ENCODE data around the gene ZSCAN30.

Gene ZSCAN30

GRCh38 chr18:35296060-35296459, 6.0 kb upstream of the ZSCAN30 start:
- H3K36me3 Mint-ChIP-seq (ENCODE audit: low read depth): peaks cover 96% of the 10 kb centered on the region
- H3K9me3 Mint-ChIP-seq: peaks cover 27% of the 10 kb centered on the region
- no peak overlapping the region for H3K4me3 Mint-ChIP-seq
- H3K27me3 Mint-ChIP-seq: no peaks in the 10 kb centered on the region
- H3K27ac Mint-ChIP-seq: no peak overlapping the region
- no peak for DNase-seq
- peaks cover 33% of the 10 kb centered on the region for H3K4me1 Mint-ChIP-seq (ENCODE audit: low read depth)

GRCh38 chr18:35291166-35291565, 1.1 kb upstream of the ZSCAN30 start:
- DNase-seq: no peak
- peaks cover 73% of the 10 kb centered on the region for H3K36me3 Mint-ChIP-seq (ENCODE audit: low read depth)

GRCh38 chr18:35289727-35290093, 319 bp downstream of the ZSCAN30 start:
- Mint-ChIP-seq H3K27ac (peak overlapping the region; percentile 98), H3K27me3 (no peaks in the 10 kb centered on the region), H3K9me3 (peaks cover 5% of the 10 kb centered on the region), H3K4me1 (ENCODE audit: low read depth) (peaks cover 64% of the 10 kb centered on the region), H3K4me3 (peak overlapping the region; percentile 99), H3K36me3 (ENCODE audit: low read depth) (peaks cover 69% of the 10 kb centered on the region)
- DNase-seq: no peak

More at GRCh38 chr18:35291166-35291565, 1.1 kb upstream of the ZSCAN30 start:
- no peaks in the 10 kb centered on the region for H3K27me3 Mint-ChIP-seq
- peak overlapping the region; percentile 98 for H3K27ac Mint-ChIP-seq
- H3K4me3 Mint-ChIP-seq: peak overlapping the region; percentile 99
- H3K9me3 Mint-ChIP-seq: peaks cover 2% of the 10 kb centered on the region
- H3K4me1 Mint-ChIP-seq (ENCODE audit: low read depth): peaks cover 63% of the 10 kb centered on the region

GRCh38 chr18:35289293-35289692, 736 bp downstream of the ZSCAN30 start:
- Mint-ChIP-seq H3K36me3 (ENCODE audit: low read depth) (peaks cover 66% of the 10 kb centered on the region), H3K4me3 (peak overlapping the region; percentile 99), H3K9me3 (peaks cover 5% of the 10 kb centered on the region), H3K4me1 (ENCODE audit: low read depth) (peaks cover 64% of the 10 kb centered on the region), H3K27ac (peak overlapping the region; percentile 98), H3K27me3 (no peaks in the 10 kb centered on the region)
- DNase-seq: no peak

GRCh38 chr18:35284841-35285240, 5.2 kb downstream of the ZSCAN30 start:
- H3K4me1 Mint-ChIP-seq (ENCODE audit: low read depth): peaks cover 36% of the 10 kb centered on the region
- DNase-seq: no peak
- H3K36me3 Mint-ChIP-seq (ENCODE audit: low read depth): peaks cover 51% of the 10 kb centered on the region
- H3K9me3 Mint-ChIP-seq: peaks cover 5% of the 10 kb centered on the region
- H3K27me3 Mint-ChIP-seq: no peaks in the 10 kb centered on the region
- H3K27ac Mint-ChIP-seq: no peak overlapping the region
- H3K4me3 Mint-ChIP-seq: no peak overlapping the region

- no peak for DNase-seq
- no peaks in the 10 kb centered on the region for H3K27me3 Mint-ChIP-seq
- peaks cover 5% of the 10 kb centered on the region for H3K9me3 Mint-ChIP-seq
- no peak overlapping the region for H3K27ac Mint-ChIP-seq
- H3K4me1 Mint-ChIP-seq (ENCODE audit: low read depth): peaks cover 30% of the 10 kb centered on the region
- peaks cover 44% of the 10 kb centered on the region for H3K36me3 Mint-ChIP-seq (ENCODE audit: low read depth)
- H3K4me3 Mint-ChIP-seq: no peak overlapping the region
Observed at GRCh38 chr18:35283923-35284794, 5.9 kb downstream of the ZSCAN30 start.

- H3K27me3 Mint-ChIP-seq: no peaks in the 10 kb centered on the region
- H3K9me3 Mint-ChIP-seq: peaks cover 5% of the 10 kb centered on the region
- DNase-seq: no peak
- peaks cover 41% of the 10 kb centered on the region for H3K36me3 Mint-ChIP-seq (ENCODE audit: low read depth)
- peaks cover 27% of the 10 kb centered on the region for H3K4me1 Mint-ChIP-seq (ENCODE audit: low read depth)
- H3K4me3 Mint-ChIP-seq: no peak overlapping the region
- H3K27ac Mint-ChIP-seq: no peak overlapping the region
Observed at GRCh38 chr18:35282353-35282752, 7.7 kb downstream of the ZSCAN30 start.

- peaks cover 19% of the 10 kb centered on the region for H3K4me1 Mint-ChIP-seq (ENCODE audit: low read depth)
- peaks cover 23% of the 10 kb centered on the region for H3K36me3 Mint-ChIP-seq (ENCODE audit: low read depth)
- DNase-seq: no peak
- H3K9me3 Mint-ChIP-seq: no peaks in the 10 kb centered on the region
- no peaks in the 10 kb centered on the region for H3K27me3 Mint-ChIP-seq
- H3K27ac Mint-ChIP-seq: no peak overlapping the region
- no peak overlapping the region for H3K4me3 Mint-ChIP-seq
Observed at GRCh38 chr18:35278969-35279368, 11.1 kb downstream of the ZSCAN30 start.

- Mint-ChIP-seq H3K9me3 (peaks cover 1% of the 10 kb centered on the region), H3K4me3 (no peak overlapping the region), H3K27me3 (no peaks in the 10 kb centered on the region), H3K27ac (no peak overlapping the region), H3K36me3 (ENCODE audit: low read depth) (peaks cover 16% of the 10 kb centered on the region), H3K4me1 (ENCODE audit: low read depth) (peaks cover 19% of the 10 kb centered on the region)
- DNase-seq: no peak
Observed at GRCh38 chr18:35278085-35278484, 11.9 kb downstream of the ZSCAN30 start.

- Mint-ChIP-seq H3K27me3 (no peaks in the 10 kb centered on the region), H3K27ac (no peak overlapping the region), H3K9me3 (peaks cover 4% of the 10 kb centered on the region), H3K4me1 (ENCODE audit: low read depth) (peaks cover 18% of the 10 kb centered on the region), H3K4me3 (no peak overlapping the region), H3K36me3 (ENCODE audit: low read depth) (peaks cover 12% of the 10 kb centered on the region)
- DNase-seq: no peak
Observed at GRCh38 chr18:35277633-35278032, 12.4 kb downstream of the ZSCAN30 start.

GRCh38 chr18:35276267-35276666, 13.8 kb downstream of the ZSCAN30 start:
- peaks cover 4% of the 10 kb centered on the region for H3K9me3 Mint-ChIP-seq
- H3K27ac Mint-ChIP-seq: no peak overlapping the region
- DNase-seq: no peak
- H3K4me3 Mint-ChIP-seq: no peak overlapping the region
- H3K36me3 Mint-ChIP-seq (ENCODE audit: low read depth): peaks cover 3% of the 10 kb centered on the region
- H3K27me3 Mint-ChIP-seq: no peaks in the 10 kb centered on the region
- peaks cover 13% of the 10 kb centered on the region for H3K4me1 Mint-ChIP-seq (ENCODE audit: low read depth)

- Mint-ChIP-seq H3K27ac (no peak overlapping the region), H3K4me1 (ENCODE audit: low read depth) (peaks cover 15% of the 10 kb centered on the region), H3K36me3 (ENCODE audit: low read depth) (peaks cover 9% of the 10 kb centered on the region), H3K4me3 (no peak overlapping the region), H3K27me3 (no peaks in the 10 kb centered on the region), H3K9me3 (peaks cover 17% of the 10 kb centered on the region)
- DNase-seq: no peak
Observed at GRCh38 chr18:35271656-35272055, 18.4 kb downstream of the ZSCAN30 start.

GRCh38 chr18:35268821-35269220, 21.2 kb downstream of the ZSCAN30 start:
- no peak overlapping the region for H3K4me3 Mint-ChIP-seq
- no peak for DNase-seq

GRCh38 chr18:35267809-35268208, 22.2 kb downstream of the ZSCAN30 start:
- Mint-ChIP-seq H3K4me3 (peak overlapping the region; percentile 58), H3K27ac (peak overlapping the region; percentile 72), H3K9me3 (peaks cover 23% of the 10 kb centered on the region), H3K27me3 (no peaks in the 10 kb centered on the region), H3K36me3 (ENCODE audit: low read depth) (peaks cover 28% of the 10 kb centered on the region), H3K4me1 (ENCODE audit: low read depth) (peaks cover 23% of the 10 kb centered on the region)
- peak; percentile 52 for DNase-seq

More at GRCh38 chr18:35268821-35269220, 21.2 kb downstream of the ZSCAN30 start:
- peaks cover 27% of the 10 kb centered on the region for H3K9me3 Mint-ChIP-seq
- H3K4me1 Mint-ChIP-seq (ENCODE audit: low read depth): peaks cover 23% of the 10 kb centered on the region
- no peaks in the 10 kb centered on the region for H3K27me3 Mint-ChIP-seq
- no peak overlapping the region for H3K27ac Mint-ChIP-seq
- peaks cover 21% of the 10 kb centered on the region for H3K36me3 Mint-ChIP-seq (ENCODE audit: low read depth)

GRCh38 chr18:35267161-35267651, 22.8 kb downstream of the ZSCAN30 start:
- Mint-ChIP-seq H3K27ac (peak overlapping the region; percentile 90), H3K27me3 (no peaks in the 10 kb centered on the region), H3K4me1 (ENCODE audit: low read depth) (peaks cover 23% of the 10 kb centered on the region), H3K9me3 (peaks cover 23% of the 10 kb centered on the region), H3K36me3 (ENCODE audit: low read depth) (peaks cover 34% of the 10 kb centered on the region), H3K4me3 (peak overlapping the region; percentile 78)
- peak; percentile 84 for DNase-seq
